ENCODE results near the gene MVD.

Gene MVD

GRCh38 chr16:88642881-88643643 lies 19.8 kb downstream of the MVD start:
- no peak for DNase-seq

GRCh38 chr16:88640498-88641247 lies 22.2 kb downstream of the MVD start:
- no peak for DNase-seq

- DNase-seq, result no peak
Observed at GRCh38 chr16:88640039-88640495, 22.8 kb downstream of the MVD start.

GRCh38 chr16:88639231-88640038 lies 23.5 kb downstream of the MVD start:
- peak; percentile 50 for DNase-seq

GRCh38 chr16:88638323-88639230 lies 24.3 kb downstream of the MVD start, which contains the start of gene IL17C:
IL17C (plus strand) TSS chr16:88638572; CDS start chr16:88638642, 70 bp downstream.
- DNase-seq, result no peak

- DNase-seq, result no peak
Observed at GRCh38 chr16:88636488-88637265, 26.2 kb downstream of the MVD start.

- DNase-seq, result no peak
Observed at GRCh38 chr16:88635671-88636319, 27.1 kb downstream of the MVD start.

- no peak for DNase-seq
Observed at GRCh38 chr16:88634994-88635670, 27.8 kb downstream of the MVD start.

GRCh38 chr16:88634141-88634993 lies 28.5 kb downstream of the MVD start:
- peak; percentile 77 for DNase-seq

GRCh38 chr16:88633684-88634140 lies 29.2 kb downstream of the MVD start:
- DNase-seq, result peak; percentile 54

GRCh38 chr16:88632587-88632930 lies 30.3 kb downstream of the MVD start:
- DNase-seq, result no peak

- DNase-seq, result no peak
Observed at GRCh38 chr16:88631920-88632586, 30.8 kb downstream of the MVD start.

- no peak for DNase-seq
Observed at GRCh38 chr16:88631384-88631783, 31.5 kb downstream of the MVD start.

GRCh38 chr16:88630941-88631340 lies 31.9 kb downstream of the MVD start:
- DNase-seq, result no peak

GRCh38 chr16:88630433-88630832 lies 32.5 kb downstream of the MVD start:
- DNase-seq, result no peak

- DNase-seq, result no peak
Observed at GRCh38 chr16:88629835-88630234, 33.1 kb downstream of the MVD start.

GRCh38 chr16:88628512-88628974 lies 34.3 kb downstream of the MVD start:
- no peak for DNase-seq
